MCF 10A (cell line): ENCODE measurements around the gene WFDC12. TPM values are rescaled to one million over a fixed set of nuclear protein-coding genes. Genes with fewer than 3 reads are reported as not detected.

Experiments used
- BruUV-seq: library from RNA; stranded (reverse); fragments of 400-500 nt; replicated peaks from 2 replicates; lab custom pipeline; 2021; lab: Mats Ljungman, UMichigan
- CTCF ChIA-PET: fragments of 300-600 bp; sonication (Branson Sonifier 250); formaldehyde crosslinking; extraction: SDS; loops from one replicate; lab custom pipeline; 2021; ENCODE audit warnings: antibody characterized with exemption, inconsistent platforms; lab: Yijun Ruan, JAX
- POLR2A ChIA-PET: fragments of 300-600, 350-650 bp; sonication (Branson Sonifier 250); formaldehyde crosslinking; extraction: SDS; loops from one replicate; lab custom pipeline; 2020; ENCODE audit warnings: antibody characterized with exemption, inconsistent platforms; lab: Yijun Ruan, JAX
- DNase-seq: peaks from one replicate; pipeline ENCODE4 v3.0.0-alpha.2; 2018; ENCODE audit not compliant: unreplicated experiment
- H3K27ac Mint-ChIP-seq: one replicate; pipeline ENCODE4 v1.8.0; 2022; ENCODE audit warnings: mild to moderate bottlenecking, low read depth, mixed read lengths; ENCODE audit not compliant: unreplicated experiment
- H3K27me3 Mint-ChIP-seq: one replicate; pipeline ENCODE4 v1.8.0; 2022; ENCODE audit warnings: mixed read lengths; ENCODE audit not compliant: insufficient read depth, unreplicated experiment
- H3K36me3 Mint-ChIP-seq: one replicate; pipeline ENCODE4 v1.8.0; 2022; ENCODE audit warnings: mild to moderate bottlenecking, moderate library complexity, mixed read lengths; ENCODE audit not compliant: insufficient read depth, unreplicated experiment
- H3K4me1 Mint-ChIP-seq: one replicate; pipeline ENCODE4 v1.8.0; 2022; ENCODE audit warnings: mixed read lengths; ENCODE audit not compliant: insufficient read depth, unreplicated experiment
- H3K4me3 Mint-ChIP-seq: one replicate; pipeline ENCODE4 v1.8.0; 2022; ENCODE audit warnings: mild to moderate bottlenecking, moderate library complexity, mixed read lengths; ENCODE audit not compliant: unreplicated experiment
- H3K9me3 Mint-ChIP-seq: one replicate; pipeline ENCODE4 v1.8.0; 2022; ENCODE audit warnings: mixed read lengths; ENCODE audit not compliant: unreplicated experiment
- intact Hi-C: fragments of 100-400 bp; cut with micrococcal nuclease; formaldehyde crosslinking; loops from 2 replicates; pipeline ENCODE4 v1.14.1; 2022
- total RNA-seq: library from RNA; stranded (reverse); gene quantifications from 2 replicates; pipeline ENCODE4 v1.2.3, GENCODE V29; 2022
- TF ChIP-seq, protein P1 (sequence below): fragments of 200-600 bp; IDR thresholded peaks from one replicate; pipeline ENCODE4 v1.8.0; 2022; ENCODE audit warnings: antibody characterized with exemption, mild to moderate bottlenecking; ENCODE audit not compliant: unreplicated experiment

The WFDC12 gene
- total RNA-seq, 1 experiment from 2014 or later = not detected

DNA sequence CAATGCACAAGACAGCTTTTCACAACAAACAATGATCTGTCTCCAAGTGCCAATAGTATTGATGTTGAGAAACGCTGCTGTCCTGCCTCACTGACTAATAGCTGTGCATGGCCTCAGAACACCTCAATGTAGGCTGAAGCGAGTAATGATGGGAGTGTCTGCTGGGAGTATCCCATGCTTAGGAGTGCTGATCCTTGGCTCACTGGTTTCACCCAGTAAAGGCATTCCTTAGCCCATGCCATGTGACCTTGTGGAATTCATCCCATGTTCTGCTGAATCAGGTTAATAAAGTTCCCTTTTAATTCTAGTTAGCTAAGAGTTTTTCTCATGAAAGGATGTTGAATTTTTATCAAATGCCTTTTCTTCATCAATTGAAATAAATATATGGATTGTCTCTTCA lies 3.8 kb upstream of the WFDC12 start:
- ChIA-PET CTCF (interaction anchor here (0.6 to 5.0 kb wide), 10 partner anchors 11 to 1684 kb away, joined by 3 to 36 read pairs (median 4); partner anchors contain the start of gene SLPI), POLR2A (interaction anchor here (0.6 to 2.1 kb wide), 14 partner anchors 10 to 166 kb away, joined by 3 to 10 read pairs (median 4); partner anchors contain the start of genes SLPI, STK4 and WFDC5)
- TF ChIP-seq, protein P1, sequence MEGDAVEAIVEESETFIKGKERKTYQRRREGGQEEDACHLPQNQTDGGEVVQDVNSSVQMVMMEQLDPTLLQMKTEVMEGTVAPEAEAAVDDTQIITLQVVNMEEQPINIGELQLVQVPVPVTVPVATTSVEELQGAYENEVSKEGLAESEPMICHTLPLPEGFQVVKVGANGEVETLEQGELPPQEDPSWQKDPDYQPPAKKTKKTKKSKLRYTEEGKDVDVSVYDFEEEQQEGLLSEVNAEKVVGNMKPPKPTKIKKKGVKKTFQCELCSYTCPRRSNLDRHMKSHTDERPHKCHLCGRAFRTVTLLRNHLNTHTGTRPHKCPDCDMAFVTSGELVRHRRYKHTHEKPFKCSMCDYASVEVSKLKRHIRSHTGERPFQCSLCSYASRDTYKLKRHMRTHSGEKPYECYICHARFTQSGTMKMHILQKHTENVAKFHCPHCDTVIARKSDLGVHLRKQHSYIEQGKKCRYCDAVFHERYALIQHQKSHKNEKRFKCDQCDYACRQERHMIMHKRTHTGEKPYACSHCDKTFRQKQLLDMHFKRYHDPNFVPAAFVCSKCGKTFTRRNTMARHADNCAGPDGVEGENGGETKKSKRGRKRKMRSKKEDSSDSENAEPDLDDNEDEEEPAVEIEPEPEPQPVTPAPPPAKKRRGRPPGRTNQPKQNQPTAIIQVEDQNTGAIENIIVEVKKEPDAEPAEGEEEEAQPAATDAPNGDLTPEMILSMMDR = no peak
- Mint-ChIP-seq H3K27me3 (peaks cover 20% of the 10 kb centered on the region), H3K27ac (no peak overlapping the region), H3K36me3 (no peaks in the 10 kb centered on the region), H3K9me3 (no peaks in the 10 kb centered on the region), H3K4me1 (no peaks in the 10 kb centered on the region), H3K4me3 (no peak overlapping the region)
- intact Hi-C loops = no loop called here
- BruUV-seq = no TSS peak
- DNase-seq = peak; percentile 27

DNA sequence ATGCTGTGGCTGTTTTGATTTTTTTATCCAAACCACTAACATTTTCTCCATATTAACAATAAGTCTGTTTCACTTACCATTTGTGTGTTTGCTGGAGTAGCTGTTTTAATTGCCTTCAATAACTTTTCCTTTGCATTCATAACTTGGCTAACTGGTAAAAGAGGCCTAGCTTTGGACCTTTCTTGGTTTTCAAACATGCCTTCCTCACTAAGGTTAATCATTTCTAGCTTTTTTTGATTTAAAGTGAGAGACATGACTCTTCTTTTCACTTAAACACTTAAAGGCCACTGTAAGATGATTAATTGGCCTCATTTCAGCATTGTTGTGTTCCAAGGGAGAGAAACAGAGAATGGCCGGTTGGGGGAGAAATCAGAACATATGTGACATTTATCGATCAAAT lies 2.9 kb downstream of the WFDC12 start:
- no TSS peak for BruUV-seq
- no peak for DNase-seq
- Mint-ChIP-seq H3K4me1 (no peaks in the 10 kb centered on the region), H3K9me3 (no peaks in the 10 kb centered on the region), H3K36me3 (no peaks in the 10 kb centered on the region), H3K4me3 (no peak overlapping the region), H3K27me3 (peaks cover 22% of the 10 kb centered on the region), H3K27ac (no peak overlapping the region)
- TF ChIP-seq, protein P1 = no peak
- intact Hi-C loops = loop anchor here (5.0 kb wide), 1 partner anchor 171 kb away; no protein-coding TSS in a partner anchor
- POLR2A ChIA-PET = interaction anchor here (0.5 to 1.1 kb wide), 3 partner anchors 10 to 396 kb away, joined by 3 to 7 read pairs (median 3); no protein-coding TSS in a partner anchor
- CTCF ChIA-PET = interaction anchor here (2.4 to 5.3 kb wide), 4 partner anchors 9 to 172 kb away, joined by 13 to 19 read pairs (median 14); no protein-coding TSS in a partner anchor

DNA sequence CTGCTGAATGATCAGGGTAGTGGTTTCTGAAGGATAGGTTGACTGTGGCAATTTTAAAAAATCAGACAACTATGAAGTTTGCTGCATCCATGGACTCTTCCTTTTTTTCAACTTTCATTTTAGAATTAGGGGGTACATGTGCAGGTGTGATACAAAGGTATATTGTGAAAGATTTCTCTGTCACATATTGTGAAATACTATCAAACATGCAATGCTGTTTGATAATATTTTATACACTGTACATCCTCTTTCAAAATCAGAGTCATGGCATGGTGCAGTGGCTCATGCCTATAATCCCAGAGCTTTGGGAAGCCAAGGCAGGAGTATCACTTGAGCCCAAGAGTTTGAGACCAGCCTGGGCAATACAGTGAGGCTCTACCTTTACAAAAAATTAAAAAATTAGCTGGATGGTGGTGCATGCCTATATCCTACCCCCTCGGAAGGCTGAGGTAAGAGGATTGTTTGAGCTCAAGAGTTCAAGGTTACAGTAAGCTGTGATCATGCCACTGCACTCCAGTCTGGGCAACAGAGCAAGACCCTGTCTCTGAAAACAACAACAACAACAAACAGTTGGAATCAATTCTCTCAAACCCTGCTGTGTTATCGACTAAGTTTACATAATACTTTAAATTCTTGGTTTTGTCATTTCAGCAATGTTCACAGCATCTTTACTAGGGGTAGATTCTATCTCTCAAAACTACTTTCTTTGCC lies 4.6 kb downstream of the WFDC12 start:
- no peaks in the 10 kb centered on the region for H3K36me3 Mint-ChIP-seq
- H3K4me1 Mint-ChIP-seq = no peaks in the 10 kb centered on the region
- TF ChIP-seq, protein P1 = no peak
- no peak for DNase-seq
- intact Hi-C loops = loop anchor here (5.0 kb wide), 1 partner anchor 173 kb away; no protein-coding TSS in a partner anchor
- no peak overlapping the region for H3K27ac Mint-ChIP-seq
- no TSS peak for BruUV-seq
- CTCF ChIA-PET = interaction anchor here (0.7 to 5.3 kb wide), 7 partner anchors 8 to 174 kb away, joined by 3 to 19 read pairs (median 13); no protein-coding TSS in a partner anchor
- H3K4me3 Mint-ChIP-seq = no peak overlapping the region
- POLR2A ChIA-PET = no interaction called here
- peaks cover 26% of the 10 kb centered on the region for H3K27me3 Mint-ChIP-seq
- no peaks in the 10 kb centered on the region for H3K9me3 Mint-ChIP-seq

DNA sequence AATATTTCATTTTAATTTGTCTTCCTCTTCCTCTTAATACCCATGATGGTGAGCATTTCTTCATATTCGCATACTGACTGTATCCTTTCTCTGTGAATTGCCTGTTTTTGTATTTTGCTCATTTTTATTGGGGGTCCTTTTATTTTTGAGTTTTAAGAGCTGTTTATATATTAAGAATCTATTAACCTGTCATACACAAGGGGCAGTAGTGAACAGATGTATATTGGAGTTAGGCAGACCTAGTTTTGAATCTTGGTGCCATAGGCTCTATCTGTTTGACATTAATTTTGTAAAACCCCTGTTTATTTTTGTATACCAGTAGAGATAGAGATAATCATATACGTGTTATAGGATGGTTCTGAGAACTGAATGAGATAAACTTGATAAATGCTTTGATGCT lies 6.2 kb downstream of the WFDC12 start:
- Mint-ChIP-seq H3K4me3 (no peak overlapping the region), H3K27ac (no peak overlapping the region), H3K4me1 (no peaks in the 10 kb centered on the region), H3K9me3 (no peaks in the 10 kb centered on the region), H3K36me3 (no peaks in the 10 kb centered on the region), H3K27me3 (peaks cover 26% of the 10 kb centered on the region)
- intact Hi-C loops = no loop called here
- no peak for DNase-seq
- TF ChIP-seq, protein P1 = no peak
- ChIA-PET CTCF (interaction anchor here (0.7 to 2.0 kb wide), 7 partner anchors 11 to 172 kb away, joined by 3 to 11 read pairs (median 6); no protein-coding TSS in a partner anchor), POLR2A (interaction anchor here (0.5 to 1.8 kb wide), 4 partner anchors 10 to 136 kb away, joined by 3 to 5 read pairs (median 4); partner anchors contain the start of gene SLPI)
- BruUV-seq = no TSS peak
